Stimulated activated memory B cell treated with anti-CD40 and anti-IgM and Interleukin-4, amounts not matched to agents 10 μg/mL and 1 μg/mL and 100 μg/mL, for 72 hours (primary cell): ENCODE results near the gene PTPRN2.
A peak's percentile ranks its signal among the peaks of the same experiment; 100 is the strongest.
"Not testable (repeated sequence)": the region's sequence is repeated elsewhere in the genome, so short reads cannot be mapped to it uniquely, and the experiment has no call there.

Experiments used
- ATAC-seq: fragments of 150-1000 bp; cut with Tn5 transposase; 2 replicates; pipeline ENCODE4 v1.10.0; 2021
- H3K27ac Mint-ChIP-seq: one replicate; pipeline ENCODE4 v1.8.0; 2022; ENCODE audit warnings: mild to moderate bottlenecking, mixed read lengths
- H3K27me3 Mint-ChIP-seq: one replicate; pipeline ENCODE4 v1.8.0; 2022; ENCODE audit warnings: mixed read lengths
- H3K36me3 Mint-ChIP-seq: one replicate; pipeline ENCODE4 v1.8.0; 2022; ENCODE audit warnings: mixed read lengths
- H3K4me1 Mint-ChIP-seq: one replicate; pipeline ENCODE4 v1.8.0; 2022; ENCODE audit warnings: mixed read lengths
- H3K4me3 Mint-ChIP-seq: one replicate; pipeline ENCODE4 v1.8.0; 2022; ENCODE audit warnings: mild to moderate bottlenecking, moderate library complexity, mixed read lengths
- H3K9me3 Mint-ChIP-seq: one replicate; pipeline ENCODE4 v1.8.0; 2022; ENCODE audit warnings: mixed read lengths

PTPRN2 gene

GRCh38 chr7:157853789-157854065 is 733.9 kb downstream of the PTPRN2 start:
- no peak overlapping the region for H3K4me3 Mint-ChIP-seq
- H3K27me3 Mint-ChIP-seq = peaks cover 9% of the 10 kb centered on the region
- H3K36me3 Mint-ChIP-seq = no peaks in the 10 kb centered on the region
- H3K27ac Mint-ChIP-seq = no peak overlapping the region
- H3K9me3 Mint-ChIP-seq = peaks cover 3% of the 10 kb centered on the region
- H3K4me1 Mint-ChIP-seq = no peaks in the 10 kb centered on the region
- ATAC-seq = no peak

DNA sequence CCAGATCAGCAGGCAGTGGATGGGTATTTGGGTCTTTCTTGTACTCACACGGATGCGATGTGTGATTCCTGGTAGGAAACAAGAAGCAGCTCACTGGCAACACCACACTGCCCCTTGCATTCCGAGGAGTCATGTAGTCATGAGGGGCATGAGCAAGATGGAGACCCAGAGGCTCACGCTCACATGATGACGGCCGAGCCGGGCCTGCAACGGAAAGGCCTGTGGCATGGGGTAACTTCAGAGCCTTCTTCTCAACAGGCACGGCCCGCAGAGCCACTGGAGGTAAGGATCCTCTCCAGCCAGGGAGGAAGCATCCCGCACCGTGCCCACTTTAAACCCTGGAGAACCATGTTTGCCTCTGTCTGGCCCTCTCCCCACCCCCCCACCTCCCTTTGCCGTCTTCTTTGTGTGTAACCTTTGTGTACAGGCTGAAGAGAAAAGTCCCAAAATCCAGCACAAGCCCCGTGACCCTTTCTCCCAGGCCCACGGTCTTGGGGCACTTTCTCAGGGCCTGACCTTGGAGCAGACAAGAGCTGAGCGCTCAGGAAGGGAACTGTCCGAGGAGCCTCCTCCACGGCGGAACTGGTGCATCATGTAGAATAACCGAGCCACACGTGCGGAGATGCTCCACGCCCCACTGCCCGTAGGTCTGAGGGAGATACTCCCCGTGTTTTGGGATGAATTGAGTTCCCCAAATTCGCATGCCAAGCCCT is 734.4 kb downstream of the PTPRN2 start:
- Mint-ChIP-seq H3K9me3 (peaks cover 3% of the 10 kb centered on the region), H3K36me3 (no peaks in the 10 kb centered on the region), H3K4me1 (no peaks in the 10 kb centered on the region), H3K27ac (no peak overlapping the region), H3K4me3 (no peak overlapping the region), H3K27me3 (peaks cover 9% of the 10 kb centered on the region)
- ATAC-seq = no peak

GRCh38 chr7:157851501-157852067 is 736.0 kb downstream of the PTPRN2 start:
- Mint-ChIP-seq H3K9me3 (peaks cover 3% of the 10 kb centered on the region), H3K4me3 (no peak overlapping the region), H3K27ac (peak overlapping the region; percentile 31), H3K36me3 (no peaks in the 10 kb centered on the region), H3K27me3 (peaks cover 9% of the 10 kb centered on the region), H3K4me1 (no peaks in the 10 kb centered on the region)
- ATAC-seq = no peak

GRCh38 chr7:157850481-157851444 is 736.9 kb downstream of the PTPRN2 start:
- Mint-ChIP-seq H3K4me1 (no peaks in the 10 kb centered on the region), H3K36me3 (no peaks in the 10 kb centered on the region), H3K4me3 (no peak overlapping the region), H3K9me3 (peaks cover 3% of the 10 kb centered on the region), H3K27ac (no peak overlapping the region), H3K27me3 (peaks cover 9% of the 10 kb centered on the region)
- ATAC-seq = no peak

- peaks cover 9% of the 10 kb centered on the region for H3K27me3 Mint-ChIP-seq
- no peaks in the 10 kb centered on the region for H3K4me1 Mint-ChIP-seq
- H3K36me3 Mint-ChIP-seq = no peaks in the 10 kb centered on the region
- H3K4me3 Mint-ChIP-seq = no peak overlapping the region
- no peak for ATAC-seq
- peaks cover 1% of the 10 kb centered on the region for H3K9me3 Mint-ChIP-seq
- H3K27ac Mint-ChIP-seq = no peak overlapping the region
Observed at GRCh38 chr7:157849726-157850125, 737.9 kb downstream of the PTPRN2 start.

DNA sequence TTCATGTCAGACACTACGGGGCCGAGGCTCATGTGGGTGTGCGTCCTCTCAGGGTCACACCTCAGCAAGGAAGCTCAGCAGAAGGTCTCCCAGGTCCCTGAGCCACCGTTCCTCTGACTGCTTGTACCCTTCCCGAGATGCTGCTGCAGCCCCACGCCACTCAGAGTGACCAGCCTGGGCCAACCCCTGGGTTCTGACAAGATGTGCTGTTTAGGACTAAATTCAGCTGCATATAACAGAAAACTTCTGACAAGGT is 738.4 kb downstream of the PTPRN2 start:
- no peaks in the 10 kb centered on the region for H3K4me1 Mint-ChIP-seq
- H3K27ac Mint-ChIP-seq = no peak overlapping the region
- peaks cover 9% of the 10 kb centered on the region for H3K27me3 Mint-ChIP-seq
- H3K9me3 Mint-ChIP-seq = no peaks in the 10 kb centered on the region
- H3K36me3 Mint-ChIP-seq = no peaks in the 10 kb centered on the region
- no peak for ATAC-seq
- H3K4me3 Mint-ChIP-seq = no peak overlapping the region

DNA sequence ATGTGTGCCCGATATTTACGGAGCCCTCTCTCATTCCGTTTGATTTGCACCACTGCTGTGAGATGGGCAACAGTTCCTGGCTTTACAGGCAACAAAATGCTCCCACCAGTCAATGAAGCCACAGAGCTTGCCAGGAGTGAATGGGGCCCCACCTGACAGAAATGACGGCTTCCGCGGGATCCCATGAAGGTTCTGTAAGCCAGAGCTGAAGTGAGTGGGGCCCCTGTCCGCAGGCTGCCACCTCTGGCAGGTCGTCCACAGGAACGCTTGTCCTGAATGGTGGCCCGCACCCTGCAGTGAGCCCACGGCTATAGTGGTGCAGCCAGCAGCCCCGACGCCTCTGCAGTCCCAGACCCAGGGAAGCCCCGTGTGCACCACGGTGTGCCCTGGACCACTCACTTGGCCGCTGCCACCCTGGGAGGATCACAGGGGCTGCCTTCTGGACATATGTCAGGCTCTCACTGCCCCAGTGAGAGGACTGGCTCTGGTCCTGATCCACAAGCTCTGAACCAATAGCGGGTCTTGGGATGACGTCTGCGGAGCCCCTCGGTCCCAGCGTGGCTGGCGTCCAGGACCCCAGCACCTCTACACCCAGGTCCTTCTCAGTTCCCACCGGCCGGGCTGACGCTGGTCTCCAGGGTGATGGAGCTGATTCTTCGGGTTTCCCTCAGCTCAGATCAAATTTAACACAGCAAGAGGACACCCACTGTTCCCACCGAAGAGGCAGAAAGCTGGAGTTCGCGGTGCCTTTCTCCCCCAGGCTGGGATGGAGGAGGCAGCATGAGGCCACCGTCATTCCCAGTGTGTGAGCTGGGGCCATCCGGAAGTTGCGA is 738.9 kb downstream of the PTPRN2 start:
- no peaks in the 10 kb centered on the region for H3K9me3 Mint-ChIP-seq
- ATAC-seq = no peak
- no peak overlapping the region for H3K4me3 Mint-ChIP-seq
- H3K4me1 Mint-ChIP-seq = no peaks in the 10 kb centered on the region
- no peaks in the 10 kb centered on the region for H3K36me3 Mint-ChIP-seq
- peaks cover 9% of the 10 kb centered on the region for H3K27me3 Mint-ChIP-seq
- H3K27ac Mint-ChIP-seq = no peak overlapping the region

GRCh38 chr7:157847756-157848487 is 739.7 kb downstream of the PTPRN2 start:
- not testable (repeated sequence) for H3K27ac Mint-ChIP-seq, H3K27me3 Mint-ChIP-seq, H3K36me3 Mint-ChIP-seq, H3K4me1 Mint-ChIP-seq, H3K9me3 Mint-ChIP-seq, ATAC-seq, H3K4me3 Mint-ChIP-seq

DNA sequence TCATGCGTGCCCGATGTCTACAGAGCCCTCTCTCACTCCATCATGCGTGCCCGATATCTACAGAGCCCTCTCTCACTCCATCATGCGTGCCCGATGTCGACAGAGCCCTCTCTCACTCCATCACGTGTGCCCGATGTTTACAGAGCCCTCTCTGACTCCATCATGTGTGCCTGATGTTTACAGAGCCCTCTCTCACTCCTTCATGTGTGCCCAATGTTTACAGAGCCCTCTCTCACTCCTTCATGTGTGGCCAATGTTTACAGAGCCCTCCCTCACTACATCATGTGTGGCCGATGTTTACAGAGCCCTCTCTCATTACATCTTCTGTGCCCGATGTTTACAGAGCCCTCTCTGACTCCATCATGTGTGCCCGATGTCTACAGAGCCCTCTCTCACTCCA is 740.9 kb downstream of the PTPRN2 start:
- not testable (repeated sequence) for H3K4me1 Mint-ChIP-seq, H3K27ac Mint-ChIP-seq, ATAC-seq, H3K36me3 Mint-ChIP-seq, H3K4me3 Mint-ChIP-seq, H3K9me3 Mint-ChIP-seq, H3K27me3 Mint-ChIP-seq

DNA sequence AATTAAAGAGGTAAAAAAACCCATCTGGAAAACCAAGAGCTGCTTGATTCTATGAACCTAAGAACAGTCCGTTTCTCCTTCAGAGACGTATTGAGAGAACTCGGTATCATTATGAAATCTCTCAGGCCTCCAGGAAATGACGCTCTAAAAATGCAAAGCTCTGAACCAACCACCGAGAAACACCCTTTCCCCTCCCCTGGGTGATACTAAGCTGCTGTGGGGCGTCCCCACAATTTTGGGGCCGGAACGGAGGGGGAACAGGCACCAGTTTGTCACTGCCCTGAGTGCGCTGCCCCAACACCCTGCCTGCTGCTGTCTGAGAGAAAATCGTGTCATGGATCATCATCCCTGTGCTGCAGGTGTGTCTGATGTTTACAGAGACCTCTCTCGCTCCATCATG is 741.4 kb downstream of the PTPRN2 start:
- peaks cover under 1% of the 10 kb centered on the region for H3K27me3 Mint-ChIP-seq
- no peak for ATAC-seq
- no peaks in the 10 kb centered on the region for H3K36me3 Mint-ChIP-seq
- H3K4me1 Mint-ChIP-seq = no peaks in the 10 kb centered on the region
- H3K9me3 Mint-ChIP-seq = no peaks in the 10 kb centered on the region
- no peak overlapping the region for H3K27ac Mint-ChIP-seq
- H3K4me3 Mint-ChIP-seq = no peak overlapping the region

DNA sequence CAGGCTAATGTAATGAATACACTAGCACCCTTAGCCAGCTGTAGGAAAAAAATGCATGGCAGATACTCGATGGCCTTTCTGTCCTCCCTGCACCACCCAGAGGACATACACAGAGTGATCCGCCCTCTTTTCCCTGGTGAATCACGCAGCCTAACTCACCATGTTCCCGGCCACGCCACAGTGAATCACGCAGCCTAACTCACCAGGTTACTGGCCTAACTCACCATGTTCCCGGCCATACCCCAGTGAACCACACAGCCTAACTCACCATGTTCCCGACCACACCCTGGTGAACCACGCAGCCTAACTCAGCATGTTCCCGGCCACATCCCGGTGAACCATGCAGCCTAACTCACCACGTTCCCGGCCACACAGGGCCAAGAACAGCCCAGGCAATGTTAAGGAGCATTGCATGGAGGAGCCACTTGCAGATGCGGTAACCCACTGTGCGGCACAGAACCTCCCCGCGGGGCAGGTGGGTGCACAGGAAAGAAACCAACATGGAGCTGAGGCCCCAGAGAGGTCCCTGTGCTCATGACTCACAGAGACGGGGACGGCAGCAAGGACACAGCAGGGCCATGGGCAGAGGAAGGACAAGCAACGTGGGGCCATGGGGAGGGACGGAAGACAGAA is 742.3 kb downstream of the PTPRN2 start:
- Mint-ChIP-seq H3K27me3 (no peaks in the 10 kb centered on the region), H3K36me3 (no peaks in the 10 kb centered on the region), H3K4me1 (no peaks in the 10 kb centered on the region), H3K9me3 (no peaks in the 10 kb centered on the region), H3K4me3 (no peak overlapping the region), H3K27ac (no peak overlapping the region)
- no peak for ATAC-seq

DNA sequence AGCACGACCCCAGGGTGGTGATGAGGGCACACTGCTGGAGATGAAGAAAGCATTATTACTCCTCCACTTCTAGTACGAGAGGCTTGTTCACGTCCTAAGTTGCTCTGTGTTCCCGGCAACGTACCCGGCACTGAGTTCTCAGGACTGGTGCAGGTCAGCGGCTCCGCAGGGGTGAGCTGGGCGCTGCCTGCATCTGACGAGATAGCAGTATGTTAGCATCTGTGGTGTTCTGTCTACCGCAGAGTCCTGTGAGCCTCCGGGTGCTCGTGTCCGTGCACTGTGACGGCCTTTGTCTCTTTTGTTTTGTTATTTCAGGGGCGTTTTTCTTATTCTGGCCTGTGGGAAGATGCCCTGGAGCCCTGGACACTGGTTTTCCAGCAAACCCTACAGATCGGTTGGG is 743.0 kb downstream of the PTPRN2 start:
- Mint-ChIP-seq H3K9me3 (no peaks in the 10 kb centered on the region), H3K4me1 (no peaks in the 10 kb centered on the region), H3K27me3 (no peaks in the 10 kb centered on the region), H3K27ac (no peak overlapping the region), H3K36me3 (no peaks in the 10 kb centered on the region), H3K4me3 (no peak overlapping the region)
- no peak for ATAC-seq

- Mint-ChIP-seq H3K4me3 (no peak overlapping the region), H3K4me1 (no peaks in the 10 kb centered on the region), H3K27ac (no peak overlapping the region), H3K27me3 (no peaks in the 10 kb centered on the region), H3K36me3 (no peaks in the 10 kb centered on the region), H3K9me3 (no peaks in the 10 kb centered on the region)
- ATAC-seq = no peak
Observed at GRCh38 chr7:157844141-157844540, 743.5 kb downstream of the PTPRN2 start.

- Mint-ChIP-seq H3K9me3 (no peaks in the 10 kb centered on the region), H3K4me3 (no peak overlapping the region), H3K36me3 (no peaks in the 10 kb centered on the region), H3K4me1 (no peaks in the 10 kb centered on the region), H3K27ac (no peak overlapping the region), H3K27me3 (no peaks in the 10 kb centered on the region)
- ATAC-seq = no peak
Observed at GRCh38 chr7:157843336-157844140, 744.1 kb downstream of the PTPRN2 start.
